H1 (cell line): ENCODE data around the gene TPRG1L. TPM values are rescaled to one million over a fixed set of nuclear protein-coding genes. Genes with fewer than 3 reads are reported as not detected.

Source experiments
- CTCF ChIA-PET: fragments of 300-600 bp; sonication (Branson Sonifier 250); formaldehyde crosslinking; loops from one replicate; lab custom pipeline; 2021; ENCODE audit not compliant: partially characterized antibody; lab: Charles Lee
- POLR2A ChIA-PET: fragments of 300-600 bp; sonication (Branson Sonifier 250); formaldehyde crosslinking; loops from one replicate; lab custom pipeline; 2021; ENCODE audit warnings: inconsistent platforms; ENCODE audit not compliant: partially characterized antibody; lab: Charles Lee
- DNase-seq, 2 experiments: peaks; one replicate each; pipeline versions ENCODE4 v3.0.0 to v3.0.0-alpha.2; 2010 to 2022; ENCODE audit warnings: low spot score in 2 of 2, low read depth in 1 of 2, mixed read lengths in 1 of 2
- FAIRE-seq: peaks from 2 replicates; lab custom pipeline; 2011; peaks lifted over from hg19 to GRCh38; lab: Jason Lieb, UNC
- H2AFZ ChIP-seq: 2 replicates; pipeline ENCODE4 v1.8.1; 2012; ENCODE audit warnings: low read length, inconsistent platforms
- H2AK5ac ChIP-seq: 2 replicates; pipeline ENCODE4 v1.6.1; 2013; ENCODE audit warnings: low read depth, low read length
- H2BK120ac ChIP-seq: replicated peaks from 2 replicates; pipeline ENCODE3; 2013; ENCODE audit warnings: low read depth, low read length, inconsistent platforms
- H2BK12ac ChIP-seq: 2 replicates; pipeline ENCODE4 v1.6.1; 2013; ENCODE audit warnings: low read depth, low read length
- H2BK15ac ChIP-seq: 2 replicates; pipeline ENCODE4 v1.6.1; 2013; ENCODE audit warnings: low read length
- H2BK20ac ChIP-seq: 2 replicates; pipeline ENCODE4 v1.6.1; 2013; ENCODE audit warnings: low read length
- H2BK5ac ChIP-seq: 2 replicates; pipeline ENCODE4 v1.6.1; 2013; ENCODE audit warnings: low read depth, low read length
- H3K14ac ChIP-seq: 2 replicates; pipeline ENCODE4 v1.6.1; 2013; ENCODE audit warnings: inconsistent platforms; ENCODE audit not compliant: insufficient read length
- H3K18ac ChIP-seq: 2 replicates; pipeline ENCODE4 v1.6.1; 2013; ENCODE audit warnings: low read length; ENCODE audit errors: extremely low read depth
- H3K23ac ChIP-seq: 2 replicates; pipeline ENCODE4 v1.6.1; 2013; ENCODE audit warnings: inconsistent platforms; ENCODE audit not compliant: insufficient read length
- H3K23me2 ChIP-seq: 2 replicates; pipeline ENCODE4 v1.6.1; 2013; ENCODE audit warnings: low read depth, low read length
- H3K27ac ChIP-seq: 2 replicates; pipeline ENCODE4 v1.6.1; 2011; ENCODE audit warnings: low read depth, low read length, inconsistent platforms
- H3K27me3 ChIP-seq, 4 experiments: replicated peaks in 1 of 4; 1 replicate in 1 of 4; 2 replicates in 3 of 4; pipeline versions ENCODE4 v1.6.1 to v1.8.1; 2011 to 2013; ENCODE audit warnings: low read length in 3 of 4, mild to moderate bottlenecking in 3 of 4, inconsistent platforms in 2 of 4, mixed read lengths in 2 of 4, moderate library complexity in 1 of 4; ENCODE audit not compliant: control insufficient read depth in 3 of 4, insufficient read depth in 3 of 4; ENCODE audit errors: extremely low read depth in 1 of 4
- H3K36me3 ChIP-seq, 4 experiments: 2 replicates each; pipeline versions ENCODE4 v1.6.1 to v1.8.1; 2011 to 2013; ENCODE audit warnings: mild to moderate bottlenecking in 4 of 4, low read length in 3 of 4, moderate library complexity in 2 of 4, control low read depth in 1 of 4, inconsistent platforms in 1 of 4; ENCODE audit not compliant: insufficient read depth in 4 of 4, control insufficient read depth in 2 of 4
- H3K4ac ChIP-seq: replicated peaks from 2 replicates; pipeline ENCODE3; 2013; ENCODE audit warnings: low read length, low read depth, mixed read lengths, inconsistent platforms; ENCODE audit not compliant: insufficient read length
- H3K4me1 ChIP-seq, 4 experiments: replicated peaks in 1 of 4; 1 replicate in 1 of 4; 2 replicates in 3 of 4; pipeline versions ENCODE4 v1.6.1 to v1.8.1; 2011 to 2013; ENCODE audit warnings: low read length in 3 of 4, inconsistent platforms in 2 of 4, mixed read lengths in 1 of 4; ENCODE audit not compliant: insufficient read depth in 4 of 4, control insufficient read depth in 3 of 4
- H3K4me2 ChIP-seq, 2 experiments: 2 replicates each; pipeline versions ENCODE4 v1.6.1 to v1.8.1; 2011 to 2013; ENCODE audit warnings: low read depth in 2 of 2, low read length in 2 of 2, control low read depth in 1 of 2, inconsistent platforms in 1 of 2, mild to moderate bottlenecking in 1 of 2; ENCODE audit not compliant: insufficient read depth in 1 of 2
- H3K4me3 ChIP-seq, 4 experiments: fragments of 200-600, 300-600 bp in 1 of 4; sonication (generic), shearing (Covaris generic), sonication (Bioruptor Twin) in 1 of 4; 2 replicates each; pipeline versions ENCODE4 v1.5.1 to v1.8.1; 2011 to 2016; ENCODE audit warnings: low read length in 4 of 4, low read depth in 3 of 4, control low read depth in 2 of 4, inconsistent platforms in 2 of 4, mild to moderate bottlenecking in 2 of 4, mixed read lengths in 1 of 4, moderate library complexity in 1 of 4; ENCODE audit not compliant: insufficient read depth in 2 of 4; ENCODE audit errors: extremely low read depth in 1 of 4
- H3K56ac ChIP-seq: replicated peaks from 2 replicates; pipeline ENCODE3; 2013; ENCODE audit warnings: low read depth, mild to moderate bottlenecking, mixed read lengths, low read length, inconsistent platforms; ENCODE audit not compliant: insufficient read length
- H3K79me1 ChIP-seq: 2 replicates; pipeline ENCODE4 v1.6.1; 2013; ENCODE audit warnings: low read depth, low read length, control low read depth
- H3K79me2 ChIP-seq, 2 experiments: 2 replicates each; pipeline versions ENCODE4 v1.6.1 to v1.8.1; 2012 to 2013; ENCODE audit warnings: low read length in 2 of 2, mild to moderate bottlenecking in 2 of 2, inconsistent platforms in 1 of 2; ENCODE audit not compliant: insufficient read depth in 2 of 2, control insufficient read depth in 1 of 2
- H3K9ac ChIP-seq, 4 experiments: replicated peaks in 1 of 4; 1 replicate in 1 of 4; 2 replicates in 3 of 4; pipeline versions ENCODE4 v1.6.1 to v1.8.1; 2011 to 2013; ENCODE audit warnings: low read depth in 3 of 4, low read length in 3 of 4, control low read depth in 2 of 4, mild to moderate bottlenecking in 2 of 4, moderate library complexity in 2 of 4, inconsistent platforms in 1 of 4; ENCODE audit errors: extremely low read depth in 1 of 4
- H3K9me3 ChIP-seq, 2 experiments: 2 replicates each; pipeline versions ENCODE4 v1.6.1 to v1.8.1; 2012 to 2013; ENCODE audit warnings: mild to moderate bottlenecking in 2 of 2, moderate library complexity in 2 of 2, control low read depth in 1 of 2, inconsistent platforms in 1 of 2, low read depth in 1 of 2, low read length in 1 of 2, mixed read lengths in 1 of 2; ENCODE audit not compliant: insufficient read depth in 2 of 2
- H4K20me1 ChIP-seq, 2 experiments: replicated peaks in 1 of 2; 2 replicates each; pipeline versions ENCODE3 to v1.8.1; 2011 to 2013; ENCODE audit warnings: inconsistent platforms in 2 of 2, low read length in 2 of 2, mild to moderate bottlenecking in 1 of 2; ENCODE audit not compliant: insufficient read depth in 2 of 2, control insufficient read depth in 1 of 2
- H4K5ac ChIP-seq: 2 replicates; pipeline ENCODE4 v1.6.1; 2013; ENCODE audit warnings: low read length, low read depth, mixed read lengths, inconsistent platforms; ENCODE audit not compliant: insufficient read length
- H4K8ac ChIP-seq: 2 replicates; pipeline ENCODE4 v1.8.0; 2013; ENCODE audit warnings: mild to moderate bottlenecking, moderate library complexity, low read length, inconsistent platforms; ENCODE audit not compliant: insufficient read depth; ENCODE audit errors: extremely low read depth
- H4K91ac ChIP-seq: replicated peaks from 2 replicates; pipeline ENCODE3; 2013; ENCODE audit warnings: low read length, mixed read lengths, inconsistent platforms; ENCODE audit not compliant: insufficient read length
- BRCA1 ChIP-seq: IDR thresholded peaks from 2 replicates; pipeline ENCODE4 v1.6.1; 2012; ENCODE audit warnings: low read depth, low read length, improper control_type of control experiment
- EZH2 ChIP-seq: fragments of 200-600 bp; sonication (generic); IDR thresholded peaks from 2 replicates; pipeline ENCODE4 v1.7.1; 2012; ENCODE audit warnings: low read depth, mild to moderate bottlenecking, moderate library complexity, low read length, inconsistent platforms; ENCODE audit not compliant: severe bottlenecking
- WGBS, 2 experiments: shearing (Covaris generic) in 1 of 2; methylation state at CpG; one replicate each; pipeline versions ENCODE4 v1.1.6 to v1.1.7; 2013 to 2015; ENCODE audit warnings: low lambda C conversion rate in 2 of 2, mixed read lengths in 2 of 2, inconsistent platforms in 1 of 2, low coverage in 1 of 2, missing lambda C conversion rate in 1 of 2; ENCODE audit not compliant: insufficient replicate concordance in 2 of 2, insufficient coverage in 1 of 2, insufficient read length in 1 of 2; ENCODE audit errors: extremely low coverage in 1 of 2, missing lambda C conversion rate in 1 of 2; 5-methylcytosine and 5-hydroxymethylcytosine counted together
- polyA plus RNA-seq, 7 experiments: library from polyadenylated mRNA; depleted of rRNA in 3 of 7; stranded (reverse) in 5 of 7; unstranded in 2 of 7; fragments of >200 nt in 5 of 7; fragments of 200-250 nt in 2 of 7; gene quantifications; 1 replicate in 5 of 7; 2 replicates in 1 of 7; 4 replicates in 1 of 7; pipeline versions ENCODE4 v1.2.1 to v1.2.3, GENCODE V29; 2011 to 2013; ENCODE audit warnings: missing spikeins in 2 of 7, mixed read lengths in 2 of 7
- total RNA-seq: library from RNA; stranded (reverse); fragmentation: NEBNext Ultra II Directional; extraction: Animal tissue kit (Norgen Biotek cat#: 25700); gene quantifications from 2 replicates; pipeline ENCODE4 v1.2.1, GENCODE V29; 2021

TPRG1L gene
- total and polyA plus RNA-seq, 2 of the 8 experiments (the other 6 are each of a cell fraction or from before 2014, with no cell fraction given), result 21.7 to 22.3 TPM

DNA sequence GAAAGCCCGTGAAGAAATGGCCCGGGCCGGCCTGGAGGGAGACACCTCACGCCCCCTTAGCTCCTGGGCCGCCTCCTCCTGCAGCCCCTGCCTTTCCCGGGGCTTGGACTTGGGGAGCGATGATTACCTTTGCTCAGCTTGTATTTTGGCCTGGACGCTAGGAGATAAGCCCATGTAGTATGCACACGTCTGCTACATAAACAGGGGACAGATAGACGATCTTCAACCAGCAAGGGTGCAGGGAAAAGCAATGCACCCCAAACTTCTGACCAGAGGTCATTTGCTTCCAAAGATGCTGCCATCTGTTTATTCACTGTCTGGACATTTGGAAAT lies 28.4 kb downstream of the TPRG1L start:
- H3K14ac ChIP-seq, result no peak overlapping the region
- H3K27me3 ChIP-seq, result peaks cover 46 to 71% (median 66%) of the 10 kb centered on the region in 4 experiments
- H3K4ac ChIP-seq, result no peak overlapping the region
- H2AFZ ChIP-seq, result no peak overlapping the region
- no peak overlapping the region for H2BK5ac ChIP-seq
- TF ChIP-seq EZH2 (peak; percentile 52), BRCA1 (no peak)
- ChIA-PET CTCF (interaction anchor here (0.9 to 2.5 kb wide), 10 partner anchors 9 to 135 kb away, joined by 3 to 16 read pairs (median 6); no protein-coding TSS in a partner anchor), POLR2A (interaction anchor here (1.3 to 1.5 kb wide), 2 partner anchors 16 to 266 kb away, joined by 3 read pairs; no protein-coding TSS in a partner anchor)
- H3K4me2 ChIP-seq, result peak overlapping the region; percentile 77 to 81
- no peak overlapping the region for H3K9ac ChIP-seq
- H3K79me1 ChIP-seq, result peaks cover 3% of the 10 kb centered on the region; the same call in 1 of the 2 replicates
- no peak overlapping the region for H2BK20ac ChIP-seq
- H3K4me1 ChIP-seq, result peaks cover 0 to 21% (median 6%) of the 10 kb centered on the region in 4 experiments; a peak in 6 of 7 replicates
- no peak for FAIRE-seq
- H3K4me3 ChIP-seq, result peak overlapping the region; percentile 51 to 97 (median 58); a peak in 6 of 8 replicates
- H4K20me1 ChIP-seq, result peaks cover 0 to 4% of the 10 kb centered on the region in 2 experiments
- H3K18ac ChIP-seq, result no peak overlapping the region
- H2BK15ac ChIP-seq, result no peak overlapping the region
- H2BK120ac ChIP-seq, result no peak overlapping the region
- no peak overlapping the region for H4K91ac ChIP-seq
- no peaks in the 10 kb centered on the region for H3K9me3 ChIP-seq
- peaks cover 20% of the 10 kb centered on the region; the same call in 1 of the 2 replicates for H3K23me2 ChIP-seq
- DNase-seq, result no peak
- no peak overlapping the region for H4K8ac ChIP-seq
- H3K27ac ChIP-seq, result no peak overlapping the region
- no peak overlapping the region for H2AK5ac ChIP-seq
- no peak overlapping the region for H4K5ac ChIP-seq
- no peak overlapping the region for H3K56ac ChIP-seq
- H3K36me3 ChIP-seq, result peaks cover 0 to 9% (median 0%) of the 10 kb centered on the region in 4 experiments; a peak in 1 of 8 replicates
- no peak overlapping the region for H3K23ac ChIP-seq
- no peak overlapping the region for H2BK12ac ChIP-seq
- peaks cover 0 to 9% of the 10 kb centered on the region in 2 experiments; a peak in 1 of 4 replicates for H3K79me2 ChIP-seq
- WGBS, 2 experiments, result 19% methylated on average over 10 of the region's 10 CpGs; no CpG with 5 or more reads in 1 of the 2 experiments
